Measurements from ENCODE around the gene THUMPD1.

Gene THUMPD1

DNA sequence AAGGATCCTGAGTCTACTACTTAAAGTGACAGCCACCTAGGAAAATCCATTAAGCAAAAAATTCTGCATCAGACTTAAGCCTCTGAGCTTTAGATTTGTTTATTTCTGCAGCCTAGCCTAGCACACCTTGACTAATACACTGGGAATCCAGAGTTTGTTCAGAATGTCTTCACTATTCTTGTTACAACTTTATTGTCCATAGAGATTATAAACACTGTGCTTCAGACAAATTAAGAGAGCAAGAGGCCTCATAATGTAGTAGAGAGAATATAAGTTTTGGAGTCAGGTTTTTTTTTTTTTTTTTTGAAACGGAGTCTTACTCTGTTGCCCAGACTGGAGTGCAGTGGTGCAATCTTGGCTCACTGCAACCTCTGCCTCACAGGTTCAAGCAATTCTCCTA is 8.9 kb upstream of the THUMPD1 start:
- no CpG with 5 or more reads among the region's 1 CpG for WGBS, 2 donors (ENCODE audit: extremely low coverage in 2 of 2, insufficient read length in 2 of 2, insufficient replicate concordance in 1 of 2)
- Histone ChIP-seq H3K18ac (ENCODE audit: low read length) (no peak overlapping the region), H3K14ac (ENCODE audit: low read length) (no peak overlapping the region), H3K4ac (ENCODE audit: low read length) (no peak overlapping the region), H3K9me3 (replicated peaks in 1 of 2; ENCODE audit: control insufficient read depth in 2 of 2, insufficient read depth in 1 of 2, low read depth in 1 of 2, low read length in 2 of 2) (peaks cover 0 to 2% of the 10 kb centered on the region in 2 donors), H3K79me1 (ENCODE audit: low read depth, low read length) (no peaks in the 10 kb centered on the region), H2AK5ac (ENCODE audit: low read depth, low read length) (no peak overlapping the region), H2AFZ (ENCODE audit: low read length) (no peak overlapping the region), H3K27me3 (ENCODE audit: control insufficient read depth in 3 of 3, insufficient read depth in 3 of 3, low read depth in 1 of 3, low read length in 3 of 3) (peaks cover 0 to 3% (median 0%) of the 10 kb centered on the region in 3 experiments), H3K4me2 (ENCODE audit: insufficient read depth, low read length, poor library complexity, severe bottlenecking) (no peak overlapping the region), H2BK12ac (ENCODE audit: low read length) (no peak overlapping the region), H3K36me3 (replicated peaks in 1 of 2; ENCODE audit: control insufficient read depth in 2 of 2, insufficient read depth in 2 of 2, low read length in 2 of 2) (no peaks in the 10 kb centered on the region), H3K23ac (ENCODE audit: low read depth, low read length, poor library complexity) (no peak overlapping the region), H4K91ac (ENCODE audit: low read depth, low read length, poor library complexity) (no peak overlapping the region), H3K4me3 (ENCODE audit: low read length in 2 of 2) (no peak overlapping the region), H3K9ac (ENCODE audit: low read depth, low read length, poor library complexity) (no peak overlapping the region), H4K8ac (ENCODE audit: low read depth, low read length) (no peak overlapping the region), H3K4me1 (ENCODE audit: control insufficient read depth in 2 of 2, insufficient read depth in 1 of 2, low read depth in 1 of 2, low read length in 2 of 2) (no peaks in the 10 kb centered on the region), H2BK120ac (ENCODE audit: low read depth, low read length) (no peak overlapping the region), H3K27ac (replicated peaks; ENCODE audit: low read length) (no peak overlapping the region), H2BK5ac (ENCODE audit: low read length) (no peak overlapping the region), H2BK15ac (ENCODE audit: low read length) (no peak overlapping the region)
- DNase-seq (ENCODE audit: low spot score) = no peak

DNA sequence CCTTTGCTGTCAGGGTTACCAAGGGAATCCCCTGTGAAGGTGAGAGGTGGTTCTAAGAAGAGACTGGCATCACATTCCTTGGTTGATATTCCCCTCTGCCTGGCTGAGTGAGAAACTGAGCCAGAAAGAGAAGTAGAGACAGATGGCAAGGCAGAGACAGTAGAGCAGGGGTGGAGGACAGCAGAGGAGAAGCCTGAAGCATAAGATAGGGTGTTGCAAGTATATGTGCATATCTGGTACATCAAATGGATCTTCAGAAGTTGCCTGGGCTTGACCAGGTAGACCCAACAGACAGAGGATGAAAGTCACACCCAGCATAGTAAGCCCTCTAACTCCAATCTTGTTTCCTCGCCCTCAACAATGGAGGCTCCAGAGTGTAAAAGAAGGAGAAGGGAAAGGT is 7.9 kb upstream of the THUMPD1 start:
- no peak overlapping the region for H4K8ac ChIP-seq (ENCODE audit: low read depth, low read length)
- no peak overlapping the region for H2BK5ac ChIP-seq (ENCODE audit: low read length)
- H3K79me1 ChIP-seq (ENCODE audit: low read depth, low read length) = no peaks in the 10 kb centered on the region
- H4K91ac ChIP-seq (ENCODE audit: low read depth, low read length, poor library complexity) = no peak overlapping the region
- no peak for DNase-seq (ENCODE audit: low spot score)
- H2AK5ac ChIP-seq (ENCODE audit: low read depth, low read length) = no peak overlapping the region
- H3K18ac ChIP-seq (ENCODE audit: low read length) = no peak overlapping the region
- H3K36me3 ChIP-seq (replicated peaks in 1 of 2; ENCODE audit: control insufficient read depth in 2 of 2, insufficient read depth in 2 of 2, low read length in 2 of 2) = no peaks in the 10 kb centered on the region
- H2BK15ac ChIP-seq (ENCODE audit: low read length) = no peak overlapping the region
- H2BK120ac ChIP-seq (ENCODE audit: low read depth, low read length) = no peak overlapping the region
- H3K4me2 ChIP-seq (ENCODE audit: insufficient read depth, low read length, poor library complexity, severe bottlenecking) = no peak overlapping the region
- no peaks in the 10 kb centered on the region for H3K4me1 ChIP-seq (ENCODE audit: control insufficient read depth in 2 of 2, insufficient read depth in 1 of 2, low read depth in 1 of 2, low read length in 2 of 2)
- no peak overlapping the region for H3K9ac ChIP-seq (ENCODE audit: low read depth, low read length, poor library complexity)
- H3K9me3 ChIP-seq (replicated peaks in 1 of 2; ENCODE audit: control insufficient read depth in 2 of 2, insufficient read depth in 1 of 2, low read depth in 1 of 2, low read length in 2 of 2) = peaks cover 0 to 2% of the 10 kb centered on the region in 2 donors
- H3K4ac ChIP-seq (ENCODE audit: low read length) = no peak overlapping the region
- H3K4me3 ChIP-seq (ENCODE audit: low read length in 2 of 2) = no peak overlapping the region
- WGBS, 2 donors (ENCODE audit: extremely low coverage in 2 of 2, insufficient read length in 2 of 2, insufficient replicate concordance in 1 of 2) = no CpG with 5 or more reads among the region's 1 CpG
- no peak overlapping the region for H3K27ac ChIP-seq (replicated peaks; ENCODE audit: low read length)
- no peak overlapping the region for H2AFZ ChIP-seq (ENCODE audit: low read length)
- H3K23ac ChIP-seq (ENCODE audit: low read depth, low read length, poor library complexity) = no peak overlapping the region
- H2BK12ac ChIP-seq (ENCODE audit: low read length) = no peak overlapping the region
- peaks cover 0 to 3% (median 0%) of the 10 kb centered on the region in 3 experiments for H3K27me3 ChIP-seq (ENCODE audit: control insufficient read depth in 3 of 3, insufficient read depth in 3 of 3, low read depth in 1 of 3, low read length in 3 of 3)
- H3K14ac ChIP-seq (ENCODE audit: low read length) = no peak overlapping the region

DNA sequence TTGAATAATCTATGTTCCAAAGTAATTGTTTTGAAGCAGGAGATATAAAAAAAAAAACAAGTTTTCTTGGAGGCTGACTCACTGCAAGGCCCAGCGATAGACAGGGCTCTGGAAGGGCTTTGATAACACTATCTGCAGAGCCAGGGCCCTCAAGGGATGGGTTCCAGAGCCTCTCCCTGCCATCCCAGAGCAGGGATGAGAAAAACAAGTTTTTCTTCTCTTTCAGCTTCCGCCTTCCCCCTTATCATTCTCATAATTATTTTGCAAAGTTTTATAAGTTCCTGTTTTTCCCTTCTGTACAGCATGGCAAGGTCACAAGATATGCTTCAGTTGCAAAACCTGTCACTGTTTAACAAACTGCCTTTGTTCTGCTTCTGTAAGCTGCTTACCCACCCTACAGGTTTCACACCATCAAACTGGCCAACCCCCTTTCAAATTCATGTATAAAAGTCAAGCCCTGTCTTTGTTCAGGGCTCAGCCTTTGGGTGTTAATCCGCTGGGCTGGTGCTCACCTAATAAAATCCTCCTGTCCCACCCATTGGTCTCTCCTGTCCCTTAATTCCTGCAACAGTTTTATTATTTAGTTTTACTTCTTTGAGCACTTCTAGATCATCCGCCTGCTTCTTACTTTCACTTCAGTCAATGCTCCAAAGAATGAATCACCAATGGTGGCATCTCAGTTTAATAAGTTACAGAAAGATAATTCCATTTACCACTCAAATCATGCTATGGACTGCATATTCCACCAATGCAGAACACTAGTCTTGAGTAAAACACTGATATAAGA is 5.6 kb upstream of the THUMPD1 start:
- Histone ChIP-seq H3K9ac (ENCODE audit: low read depth, low read length, poor library complexity) (no peak overlapping the region), H2BK5ac (ENCODE audit: low read length) (no peak overlapping the region), H3K4me1 (ENCODE audit: control insufficient read depth in 2 of 2, insufficient read depth in 1 of 2, low read depth in 1 of 2, low read length in 2 of 2) (no peaks in the 10 kb centered on the region), H4K91ac (ENCODE audit: low read depth, low read length, poor library complexity) (no peak overlapping the region), H2BK120ac (ENCODE audit: low read depth, low read length) (no peak overlapping the region), H3K4ac (ENCODE audit: low read length) (no peak overlapping the region), H3K18ac (ENCODE audit: low read length) (no peak overlapping the region), H3K79me1 (ENCODE audit: low read depth, low read length) (no peaks in the 10 kb centered on the region), H2AFZ (ENCODE audit: low read length) (no peak overlapping the region), H2BK15ac (ENCODE audit: low read length) (no peak overlapping the region), H3K23ac (ENCODE audit: low read depth, low read length, poor library complexity) (no peak overlapping the region), H3K27ac (replicated peaks; ENCODE audit: low read length) (no peak overlapping the region), H3K4me3 (ENCODE audit: low read length in 2 of 2) (no peak overlapping the region), H3K4me2 (ENCODE audit: insufficient read depth, low read length, poor library complexity, severe bottlenecking) (no peak overlapping the region), H2AK5ac (ENCODE audit: low read depth, low read length) (no peak overlapping the region), H3K9me3 (replicated peaks in 1 of 2; ENCODE audit: control insufficient read depth in 2 of 2, insufficient read depth in 1 of 2, low read depth in 1 of 2, low read length in 2 of 2) (peaks cover 0 to 2% of the 10 kb centered on the region in 2 donors), H3K14ac (ENCODE audit: low read length) (no peak overlapping the region), H3K36me3 (replicated peaks in 1 of 2; ENCODE audit: control insufficient read depth in 2 of 2, insufficient read depth in 2 of 2, low read length in 2 of 2) (no peaks in the 10 kb centered on the region), H3K27me3 (ENCODE audit: control insufficient read depth in 3 of 3, insufficient read depth in 3 of 3, low read depth in 1 of 3, low read length in 3 of 3) (peaks cover 0 to 3% (median 0%) of the 10 kb centered on the region in 3 experiments), H2BK12ac (ENCODE audit: low read length) (no peak overlapping the region), H4K8ac (ENCODE audit: low read depth, low read length) (no peak overlapping the region)
- DNase-seq (ENCODE audit: low spot score) = no peak
- WGBS, 2 donors (ENCODE audit: extremely low coverage in 2 of 2, insufficient read length in 2 of 2, insufficient replicate concordance in 1 of 2) = no CpG with 5 or more reads among the region's 4 CpGs

DNA sequence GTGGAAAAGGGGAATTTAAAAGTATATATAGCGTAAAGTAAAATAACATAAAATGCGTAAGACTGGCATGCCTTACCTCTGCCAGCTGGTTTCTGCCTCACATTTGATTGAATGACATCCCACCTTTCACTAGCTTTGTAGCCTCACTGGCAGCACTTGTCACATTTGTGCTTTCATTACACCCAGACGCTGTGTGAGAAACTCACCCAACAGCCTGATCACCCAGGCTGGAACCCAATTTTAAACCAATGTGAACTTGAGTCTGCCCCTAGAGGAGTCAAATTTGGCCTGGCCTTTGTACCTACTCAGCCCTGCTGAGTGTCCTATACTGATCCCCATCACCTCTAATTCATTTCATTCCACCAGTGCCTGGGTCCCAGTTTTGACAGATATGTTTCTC is 4.8 kb upstream of the THUMPD1 start:
- Histone ChIP-seq H2AFZ (ENCODE audit: low read length) (no peak overlapping the region), H3K79me1 (ENCODE audit: low read depth, low read length) (no peaks in the 10 kb centered on the region)

More for the DNA sequence above, 4.8 kb upstream of the THUMPD1 start:
- no peak for DNase-seq (ENCODE audit: low spot score)
- Histone ChIP-seq H3K4ac (ENCODE audit: low read length) (no peak overlapping the region), H4K8ac (ENCODE audit: low read depth, low read length) (no peak overlapping the region), H2BK120ac (ENCODE audit: low read depth, low read length) (no peak overlapping the region), H3K9me3 (replicated peaks in 1 of 2; ENCODE audit: control insufficient read depth in 2 of 2, insufficient read depth in 1 of 2, low read depth in 1 of 2, low read length in 2 of 2) (peaks cover 0 to 2% of the 10 kb centered on the region in 2 donors), H2BK12ac (ENCODE audit: low read length) (no peak overlapping the region), H2BK15ac (ENCODE audit: low read length) (no peak overlapping the region), H3K4me1 (ENCODE audit: control insufficient read depth in 2 of 2, insufficient read depth in 1 of 2, low read depth in 1 of 2, low read length in 2 of 2) (no peaks in the 10 kb centered on the region), H3K14ac (ENCODE audit: low read length) (no peak overlapping the region), H2BK5ac (ENCODE audit: low read length) (no peak overlapping the region), H3K4me3 (ENCODE audit: low read length in 2 of 2) (no peak overlapping the region), H3K23ac (ENCODE audit: low read depth, low read length, poor library complexity) (no peak overlapping the region), H2AK5ac (ENCODE audit: low read depth, low read length) (no peak overlapping the region), H3K18ac (ENCODE audit: low read length) (no peak overlapping the region), H3K36me3 (replicated peaks in 1 of 2; ENCODE audit: control insufficient read depth in 2 of 2, insufficient read depth in 2 of 2, low read length in 2 of 2) (no peaks in the 10 kb centered on the region), H3K27ac (replicated peaks; ENCODE audit: low read length) (no peak overlapping the region), H4K91ac (ENCODE audit: low read depth, low read length, poor library complexity) (no peak overlapping the region), H3K27me3 (ENCODE audit: control insufficient read depth in 3 of 3, insufficient read depth in 3 of 3, low read depth in 1 of 3, low read length in 3 of 3) (peaks cover 0 to under 1% (median 0%) of the 10 kb centered on the region in 3 experiments), H3K9ac (ENCODE audit: low read depth, low read length, poor library complexity) (no peak overlapping the region), H3K4me2 (ENCODE audit: insufficient read depth, low read length, poor library complexity, severe bottlenecking) (no peak overlapping the region)
- WGBS, 2 donors (ENCODE audit: extremely low coverage in 2 of 2, insufficient read length in 2 of 2, insufficient replicate concordance in 1 of 2) = no CpG with 5 or more reads among the region's 3 CpGs
